OCI-LY7 (cell line): ENCODE results near the gene PRSS33. TPM values are rescaled to one million over a fixed set of nuclear protein-coding genes. Genes with fewer than 3 reads are reported as not detected.

Experiments used
- BruUV-seq: library from RNA; stranded (reverse); fragments of 400-500 nt; replicated peaks from 2 replicates; lab custom pipeline; 2021; lab: Mats Ljungman, UMichigan
- CTCF ChIA-PET: fragments of 300-600 bp; sonication (Branson Sonifier 250); formaldehyde crosslinking; loops from one replicate; lab custom pipeline; 2022; ENCODE audit warnings: antibody characterized with exemption; ENCODE audit not compliant: unreplicated experiment; lab: Charles Lee
- POLR2A ChIA-PET: fragments of 300-600 bp; sonication (Branson Sonifier 250); formaldehyde crosslinking; loops from one replicate; lab custom pipeline; 2022; ENCODE audit warnings: antibody characterized with exemption; lab: Charles Lee
- DNase-seq: peaks from one replicate; pipeline ENCODE4 v3.0.0-alpha.2; 2015; ENCODE audit warnings: low spot score
- H2AFZ ChIP-seq: fragments of 200-600 bp; sonication (generic), shearing (Covaris generic); 2 replicates; pipeline ENCODE4 v1.6.1; 2014; ENCODE audit warnings: mild to moderate bottlenecking, antibody characterized with exemption, low read length, moderate library complexity
- H3K27ac ChIP-seq: fragments of 200-600 bp; sonication (generic); 2 replicates; pipeline ENCODE4 v1.5.1; 2014; ENCODE audit warnings: mixed run types, low read depth, mild to moderate bottlenecking, moderate library complexity, low read length, inconsistent platforms; ENCODE audit not compliant: poor library complexity, severe bottlenecking
- H3K36me3 ChIP-seq: fragments of 200-600 bp; sonication (generic); 2 replicates; pipeline ENCODE4 v1.6.1; 2014; ENCODE audit warnings: mild to moderate bottlenecking, antibody characterized with exemption, low read length, moderate library complexity, mixed read lengths; ENCODE audit not compliant: insufficient read depth
- H3K4me1 ChIP-seq: fragments of 200-600 bp; sonication (generic); 2 replicates; pipeline ENCODE4 v1.5.1; 2014; ENCODE audit warnings: mild to moderate bottlenecking, low read length; ENCODE audit not compliant: insufficient read depth, poor library complexity, severe bottlenecking
- H3K4me2 ChIP-seq: fragments of 200-600 bp; sonication (generic); 2 replicates; pipeline ENCODE4 v1.6.1; 2014; ENCODE audit warnings: mild to moderate bottlenecking, low read length
- H3K4me3 ChIP-seq: fragments of 200-600 bp; sonication (generic); 2 replicates; pipeline ENCODE4 v1.5.1; 2014; ENCODE audit warnings: mild to moderate bottlenecking, low read depth, low read length; ENCODE audit not compliant: poor library complexity, severe bottlenecking
- H3K79me2 ChIP-seq: fragments of 200-600 bp; sonication (generic); 2 replicates; pipeline ENCODE4 v1.6.1; 2016; ENCODE audit warnings: low read depth, mild to moderate bottlenecking, low read length, moderate library complexity, mixed read lengths; ENCODE audit not compliant: insufficient read depth
- H3K9me2 ChIP-seq: fragments of 200-600 bp; sonication (generic); 2 replicates; pipeline ENCODE4 v1.6.1; 2016; ENCODE audit warnings: mild to moderate bottlenecking, low read length, mixed read lengths; ENCODE audit not compliant: insufficient read depth
- H3K9me3 ChIP-seq: fragments of 200-600 bp; sonication (generic); 2 replicates; pipeline ENCODE4 v1.6.1; 2014; ENCODE audit warnings: mild to moderate bottlenecking, mixed run types, low read length, mixed read lengths
- H4K20me1 ChIP-seq: fragments of 200-600 bp; sonication (generic); 2 replicates; pipeline ENCODE4 v1.6.1; 2014; ENCODE audit warnings: mild to moderate bottlenecking, antibody characterized with exemption, low read length, moderate library complexity, mixed read lengths; ENCODE audit not compliant: insufficient read depth
- EZH2phosphoT487 ChIP-seq: fragments of 200-600 bp; sonication (generic); IDR thresholded peaks from 2 replicates; pipeline ENCODE4 v1.6.1; 2018; ENCODE audit warnings: low read depth, borderline replicate concordance, mild to moderate bottlenecking, mixed run types, antibody characterized with exemption, low read length, moderate library complexity, mixed read lengths
- intact Hi-C: fragments of 100-400 bp; cut with micrococcal nuclease; formaldehyde crosslinking; loops from one replicate; pipeline ENCODE4 v1.10.0; 2022; ENCODE audit not compliant: unreplicated experiment
- total RNA-seq, 2 experiments: library from RNA; depleted of rRNA in 1 of 2; stranded (reverse); fragments of >200 nt in 1 of 2; shearing (Covaris generic) in 1 of 2; gene quantifications; 2 replicates each; pipeline ENCODE4 v1.2.3, GENCODE V29; 2014 to 2022
- TF ChIP-seq, protein P1 (sequence below): fragments of 200-600 bp; sonication (generic); conservative IDR thresholded peaks from 2 replicates; pipeline ENCODE4 v1.5.1; 2014; ENCODE audit warnings: mild to moderate bottlenecking, antibody characterized with exemption, low read length, moderate library complexity, mixed read lengths

The PRSS33 gene
- total RNA-seq, 2 experiments from 2014 or later = not detected

DNA sequence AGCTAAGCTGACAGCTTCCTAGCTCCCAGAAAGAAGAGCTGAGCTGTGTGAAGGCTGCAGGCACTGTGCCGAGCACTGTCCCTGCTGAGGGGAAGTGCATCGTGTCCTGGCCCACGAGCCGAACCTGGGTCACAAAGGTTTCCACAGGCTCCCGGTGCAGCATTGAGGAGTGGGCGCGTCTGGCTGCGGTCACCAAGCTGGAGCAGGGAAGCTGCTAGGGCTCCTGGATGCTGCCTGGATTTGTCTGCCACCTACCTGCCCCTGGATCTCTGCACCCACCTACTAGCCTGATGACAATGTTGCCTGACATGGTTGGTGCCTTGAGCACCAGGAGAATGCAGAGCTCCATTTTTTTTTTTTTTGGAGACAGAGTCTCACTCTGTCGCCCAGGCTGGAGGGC is 41.4 kb downstream of the PRSS33 start:
- H3K27ac ChIP-seq = no peak overlapping the region
- ChIA-PET CTCF (no interaction called here), POLR2A (interaction anchor here (0.9 kb wide), 1 partner anchor 8 kb away, joined by 3 read pairs; no protein-coding TSS in a partner anchor)
- TF ChIP-seq EZH2phosphoT487 = no peak
- TF ChIP-seq, protein P1, sequence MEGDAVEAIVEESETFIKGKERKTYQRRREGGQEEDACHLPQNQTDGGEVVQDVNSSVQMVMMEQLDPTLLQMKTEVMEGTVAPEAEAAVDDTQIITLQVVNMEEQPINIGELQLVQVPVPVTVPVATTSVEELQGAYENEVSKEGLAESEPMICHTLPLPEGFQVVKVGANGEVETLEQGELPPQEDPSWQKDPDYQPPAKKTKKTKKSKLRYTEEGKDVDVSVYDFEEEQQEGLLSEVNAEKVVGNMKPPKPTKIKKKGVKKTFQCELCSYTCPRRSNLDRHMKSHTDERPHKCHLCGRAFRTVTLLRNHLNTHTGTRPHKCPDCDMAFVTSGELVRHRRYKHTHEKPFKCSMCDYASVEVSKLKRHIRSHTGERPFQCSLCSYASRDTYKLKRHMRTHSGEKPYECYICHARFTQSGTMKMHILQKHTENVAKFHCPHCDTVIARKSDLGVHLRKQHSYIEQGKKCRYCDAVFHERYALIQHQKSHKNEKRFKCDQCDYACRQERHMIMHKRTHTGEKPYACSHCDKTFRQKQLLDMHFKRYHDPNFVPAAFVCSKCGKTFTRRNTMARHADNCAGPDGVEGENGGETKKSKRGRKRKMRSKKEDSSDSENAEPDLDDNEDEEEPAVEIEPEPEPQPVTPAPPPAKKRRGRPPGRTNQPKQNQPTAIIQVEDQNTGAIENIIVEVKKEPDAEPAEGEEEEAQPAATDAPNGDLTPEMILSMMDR = no peak
- no peak overlapping the region for H2AFZ ChIP-seq
- H3K36me3 ChIP-seq = peaks cover 8% of the 10 kb centered on the region
- intact Hi-C loops = no loop called here
- no peak overlapping the region for H3K4me2 ChIP-seq
- H3K4me1 ChIP-seq = peaks cover 9% of the 10 kb centered on the region
- BruUV-seq = no TSS peak
- H3K79me2 ChIP-seq = peaks cover 13% of the 10 kb centered on the region; the same call in 1 of the 2 replicates
- no peak for DNase-seq
- H3K4me3 ChIP-seq = no peak overlapping the region
- no peaks in the 10 kb centered on the region for H3K9me3 ChIP-seq
- no peaks in the 10 kb centered on the region for H3K9me2 ChIP-seq
- H4K20me1 ChIP-seq = no peaks in the 10 kb centered on the region

DNA sequence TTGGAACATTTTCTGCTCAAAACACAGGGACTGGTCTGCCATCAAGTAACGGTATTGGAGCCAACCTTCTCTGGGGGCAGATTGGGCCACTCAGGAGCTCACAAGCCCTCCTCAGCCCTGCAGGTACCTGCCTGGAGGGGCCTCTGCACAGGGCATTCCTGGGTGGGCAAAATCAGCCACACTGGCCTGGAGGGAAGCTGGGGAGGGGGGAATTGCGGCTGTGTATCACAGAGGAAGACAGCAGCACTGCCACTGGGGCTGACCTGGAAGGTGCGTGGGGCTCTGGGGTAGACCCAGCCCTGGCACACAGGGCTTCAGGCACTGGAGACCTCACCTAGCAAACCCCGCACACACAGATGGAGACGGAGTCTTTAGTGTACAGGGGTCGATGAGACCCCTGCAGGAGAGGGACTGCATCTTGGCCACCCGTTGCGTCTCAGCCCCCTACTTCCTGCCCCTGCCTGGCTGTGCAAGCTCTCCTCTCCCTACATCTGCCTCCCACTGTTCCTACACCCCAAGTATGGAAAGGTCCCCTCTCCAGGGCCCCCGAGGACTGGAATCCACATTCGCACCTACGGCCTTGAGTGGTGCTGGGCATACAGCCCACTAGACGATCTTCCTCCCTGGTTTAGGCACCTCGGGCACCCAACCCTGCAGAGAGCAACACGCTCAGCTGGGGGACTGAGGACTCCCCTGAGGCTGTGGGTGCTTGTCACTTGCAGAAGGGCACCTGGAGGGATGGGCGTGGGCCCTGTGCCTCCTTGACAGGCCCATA is 42.1 kb downstream of the PRSS33 start:
- no TSS peak for BruUV-seq
- H3K4me2 ChIP-seq = no peak overlapping the region
- no peaks in the 10 kb centered on the region for H4K20me1 ChIP-seq
- H3K4me1 ChIP-seq = peaks cover 2% of the 10 kb centered on the region
- H3K36me3 ChIP-seq = peaks cover 8% of the 10 kb centered on the region
- intact Hi-C loops = no loop called here
- H3K27ac ChIP-seq = no peak overlapping the region
- DNase-seq = no peak
- no peaks in the 10 kb centered on the region for H3K9me2 ChIP-seq
- no peak overlapping the region for H2AFZ ChIP-seq
- no peaks in the 10 kb centered on the region for H3K9me3 ChIP-seq
- no peak overlapping the region for H3K4me3 ChIP-seq
- CTCF ChIA-PET = no interaction called here
- TF ChIP-seq EZH2phosphoT487 = no peak
- TF ChIP-seq, protein P1 = no peak
- peaks cover 6% of the 10 kb centered on the region; the same call in 1 of the 2 replicates for H3K79me2 ChIP-seq
- POLR2A ChIA-PET = no interaction called here

DNA sequence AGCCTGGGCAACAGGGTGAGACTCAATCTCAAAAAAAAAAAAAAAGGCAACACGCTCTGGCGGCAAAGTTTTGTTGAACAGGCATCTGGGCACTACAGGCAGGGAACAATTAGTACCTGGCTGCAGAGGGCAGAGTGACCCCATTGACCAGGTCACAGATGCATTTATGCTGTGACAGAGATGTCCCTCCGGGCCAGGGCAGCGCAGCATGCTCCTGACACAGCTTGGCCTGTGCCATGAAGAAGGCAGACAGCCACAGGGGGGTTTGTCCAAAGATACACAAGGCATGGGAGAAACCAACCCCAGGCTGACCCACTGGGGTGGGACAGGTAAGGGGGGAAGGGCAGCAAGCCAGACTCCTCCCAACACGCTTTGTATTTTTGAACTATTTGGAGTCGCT is 42.6 kb downstream of the PRSS33 start:
- H3K27ac ChIP-seq = no peak overlapping the region
- H3K9me3 ChIP-seq = no peaks in the 10 kb centered on the region
- H3K79me2 ChIP-seq = peaks cover under 1% of the 10 kb centered on the region; the same call in 1 of the 2 replicates
- peaks cover 6% of the 10 kb centered on the region for H3K36me3 ChIP-seq
- no peak overlapping the region for H3K4me2 ChIP-seq
- CTCF ChIA-PET = no interaction called here
- no peaks in the 10 kb centered on the region for H3K9me2 ChIP-seq
- no TSS peak for BruUV-seq
- no peaks in the 10 kb centered on the region for H4K20me1 ChIP-seq
- H3K4me1 ChIP-seq = no peaks in the 10 kb centered on the region
- TF ChIP-seq, protein P1 = no peak
- no peak for TF ChIP-seq EZH2phosphoT487
- POLR2A ChIA-PET = no interaction called here
- no peak overlapping the region for H3K4me3 ChIP-seq
- intact Hi-C loops = no loop called here
- no peak overlapping the region for H2AFZ ChIP-seq
- no peak for DNase-seq
